HEK293T (cell line): ENCODE measurements around the gene FGFR3.

Experiments
- CTCF ChIA-PET: fragments of 350-600 bp; formaldehyde crosslinking; extraction: SDS; loops from one replicate; lab custom pipeline; 2021; ENCODE audit warnings: antibody characterized with exemption, inconsistent platforms; lab: Yijun Ruan, JAX
- POLR2A ChIA-PET: fragments of 350-600 bp; formaldehyde crosslinking; extraction: SDS; loops from one replicate; lab custom pipeline; 2020; ENCODE audit warnings: antibody characterized with exemption, inconsistent platforms; lab: Yijun Ruan, JAX
- DNase-seq: peaks from one replicate; pipeline ENCODE4 v3.0.0; 2012; ENCODE audit warnings: mixed read lengths; ENCODE audit errors: extremely low spot score
- ARNT ChIP-seq: fragments of 450-650 bp; IDR thresholded peaks from 2 replicates; pipeline ENCODE4 v1.6.1; 2017; ENCODE audit warnings: mild to moderate bottlenecking
- BHLHE40 ChIP-seq: fragments of 450-650 bp; IDR thresholded peaks from 2 replicates; pipeline ENCODE4 v1.6.1; 2016; ENCODE audit warnings: mild to moderate bottlenecking, moderate library complexity, borderline replicate concordance
- CTBP1 ChIP-seq: fragments of 450-650 bp; IDR thresholded peaks from 2 replicates; pipeline ENCODE4 v1.6.1; 2016; ENCODE audit warnings: borderline replicate concordance
- ELF4 ChIP-seq: fragments of 450-650 bp; IDR thresholded peaks from 2 replicates; pipeline ENCODE4 v1.6.1; 2017; ENCODE audit warnings: antibody characterized with exemption
- FOXA1 ChIP-seq: fragments of 450-650 bp; IDR thresholded peaks from 2 replicates; pipeline ENCODE4 v1.6.1; 2016; ENCODE audit warnings: mild to moderate bottlenecking
- FOXK2 ChIP-seq: fragments of 450-650 bp; IDR thresholded peaks from 2 replicates; pipeline ENCODE4 v1.6.1; 2016; ENCODE audit warnings: mild to moderate bottlenecking
- FOXM1 ChIP-seq: fragments of 450-650 bp; IDR thresholded peaks from 2 replicates; pipeline ENCODE4 v1.6.1; 2017; ENCODE audit warnings: mild to moderate bottlenecking, borderline replicate concordance
- HDGF ChIP-seq: fragments of 450-650 bp; IDR thresholded peaks from 2 replicates; pipeline ENCODE4 v1.6.1; 2017; ENCODE audit warnings: antibody characterized with exemption, borderline replicate concordance
- L3MBTL2 ChIP-seq: fragments of 450-650 bp; conservative IDR thresholded peaks from 2 replicates; pipeline ENCODE4 v1.6.1; 2016; ENCODE audit warnings: mild to moderate bottlenecking
- LEF1 ChIP-seq: fragments of 450-650 bp; IDR thresholded peaks from 2 replicates; pipeline ENCODE4 v1.6.1; 2017; ENCODE audit warnings: mild to moderate bottlenecking, borderline replicate concordance
- NFRKB ChIP-seq: fragments of 450-650 bp; IDR thresholded peaks from 2 replicates; pipeline ENCODE4 v1.6.1; 2016; ENCODE audit warnings: mild to moderate bottlenecking, moderate library complexity
- PKNOX1 ChIP-seq: fragments of 450-650 bp; IDR thresholded peaks from 2 replicates; pipeline ENCODE4 v1.6.1; 2016
- SP1 ChIP-seq: fragments of 450-650 bp; IDR thresholded peaks from 2 replicates; pipeline ENCODE4 v1.6.1; 2017
- SUZ12 ChIP-seq: fragments of 450-650 bp; IDR thresholded peaks from 2 replicates; pipeline ENCODE4 v1.6.1; 2016; ENCODE audit warnings: mild to moderate bottlenecking
- TARDBP ChIP-seq: fragments of 450-650 bp; IDR thresholded peaks from 2 replicates; pipeline ENCODE4 v1.6.1; 2016
- ZNF384 ChIP-seq: fragments of 450-650 bp; IDR thresholded peaks from 2 replicates; pipeline ENCODE4 v1.6.1; 2016

FGFR3 gene

GRCh38 chr4:1756079-1756478 lies 37.0 kb upstream of the FGFR3 start:
- CTCF ChIA-PET = interaction anchor here (1.0 kb wide), 1 partner anchor 52 kb away, joined by 3 read pairs; no protein-coding TSS in a partner anchor
- no peak for TF ChIP-seq ELF4
- no peak for TF ChIP-seq ZNF384
- TF ChIP-seq HDGF = no peak
- TF ChIP-seq LEF1 = no peak
- DNase-seq = no peak
- POLR2A ChIA-PET = no interaction called here

- CTCF ChIA-PET = interaction anchor here (1.2 kb wide), 1 partner anchor 9 kb away, joined by 5 read pairs; no protein-coding TSS in a partner anchor
These were observed 36.0 kb upstream of the FGFR3 start for GRCh38 chr4:1756893-1757779.

GRCh38 chr4:1757836-1758235 lies 35.3 kb upstream of the FGFR3 start:
- DNase-seq = no peak
- ChIA-PET POLR2A (interaction anchor here (1.4 kb wide), 1 partner anchor 98 kb away, joined by 4 read pairs; the partner anchor contains the start of gene LETM1), CTCF (interaction anchor here (1.2 to 1.8 kb wide), 2 partner anchors 10 to 12 kb away, joined by 4 to 5 read pairs; no protein-coding TSS in a partner anchor)
- TF ChIP-seq LEF1 = no peak
- TF ChIP-seq SUZ12 = no peak
- no peak for TF ChIP-seq L3MBTL2
- no peak for TF ChIP-seq NFRKB
- no peak for TF ChIP-seq PKNOX1

More at GRCh38 chr4:1756893-1757779, 36.0 kb upstream of the FGFR3 start:
- POLR2A ChIA-PET = no interaction called here
- DNase-seq = no peak
- TF ChIP-seq NFRKB (no peak), ELF4 (no peak), CTBP1 (no peak), HDGF (no peak), LEF1 (no peak), SP1 (no peak), PKNOX1 (no peak), FOXA1 (no peak), SUZ12 (no peak), TARDBP (no peak), ARNT (no peak), BHLHE40 (no peak), ZNF384 (no peak), FOXM1 (no peak), L3MBTL2 (no peak), FOXK2 (no peak)

GRCh38 chr4:1758306-1759121 lies 34.6 kb upstream of the FGFR3 start:
- ChIA-PET POLR2A (interaction anchor here (1.4 kb wide), 1 partner anchor 98 kb away, joined by 4 read pairs; the partner anchor contains the start of gene LETM1), CTCF (interaction anchor here (0.7 to 1.8 kb wide), 4 partner anchors 10 to 51 kb away, joined by 3 to 5 read pairs (median 4); no protein-coding TSS in a partner anchor)
- TF ChIP-seq ZNF384 (no peak), TARDBP (no peak), HDGF (no peak), FOXA1 (no peak), FOXK2 (no peak), L3MBTL2 (no peak), FOXM1 (no peak), PKNOX1 (no peak), ELF4 (no peak), CTBP1 (no peak), NFRKB (no peak), SUZ12 (no peak), BHLHE40 (no peak), ARNT (no peak), SP1 (no peak), LEF1 (no peak)
- no peak for DNase-seq

GRCh38 chr4:1759170-1759817 lies 33.8 kb upstream of the FGFR3 start:
- ChIA-PET CTCF (interaction anchor here (0.6 to 1.8 kb wide), 5 partner anchors 9 to 149 kb away, joined by 3 to 4 read pairs (median 4); no protein-coding TSS in a partner anchor), POLR2A (interaction anchor here (1.2 to 1.4 kb wide), 2 partner anchors 47 to 97 kb away, joined by 3 to 4 read pairs; partner anchors contain the start of genes LETM1 and SLBP)
- TF ChIP-seq FOXM1 = no peak
- TF ChIP-seq FOXK2 = no peak
- TF ChIP-seq TARDBP = no peak
- no peak for TF ChIP-seq NFRKB
- TF ChIP-seq BHLHE40 = no peak
- TF ChIP-seq LEF1 = no peak
- TF ChIP-seq ARNT = no peak
- TF ChIP-seq PKNOX1 = no peak
- TF ChIP-seq CTBP1 = no peak
- no peak for TF ChIP-seq HDGF
- TF ChIP-seq SP1 = no peak
- no peak for TF ChIP-seq FOXA1
- no peak for TF ChIP-seq SUZ12
- TF ChIP-seq L3MBTL2 = no peak
- no peak for TF ChIP-seq ZNF384
- TF ChIP-seq ELF4 = no peak
- DNase-seq = no peak
